Ureter (tissue), 1 donor: ENCODE results near the gene FAM193B. TPM values are rescaled to one million over a fixed set of nuclear protein-coding genes. Genes with fewer than 3 reads are reported as not detected.
"Not testable (repeated sequence)": the region's sequence is repeated elsewhere in the genome, so short reads cannot be mapped to it uniquely, and the experiment has no call there.

Experiments
- DNase-seq: peaks from one replicate; pipeline ENCODE4 v3.0.0-alpha.2; 2020; ENCODE audit warnings: low spot score
- total RNA-seq: library from RNA; stranded (reverse); gene quantifications from one replicate; pipeline ENCODE4 v1.2.4, GENCODE V29; 2023
- donor health status: DM: yes; HTN: yes; CAD: no.

FAM193B gene
- total RNA-seq, 1 donor from 2014 or later, result 76.0 TPM

- no peak for DNase-seq
These were observed 21.8 kb upstream of the FAM193B start for GRCh38 chr5:177576169-177576568.

- no peak for DNase-seq
These were observed 21.1 kb upstream of the FAM193B start for GRCh38 chr5:177575488-177575887.

GRCh38 chr5:177569894-177570293 lies 15.5 kb upstream of the FAM193B start:
- DNase-seq, result no peak

GRCh38 chr5:177568326-177568725 lies 14.0 kb upstream of the FAM193B start:
- DNase-seq, result no peak

GRCh38 chr5:177565046-177565445 lies 10.7 kb upstream of the FAM193B start:
- no peak for DNase-seq

- not testable (repeated sequence) for DNase-seq
These were observed 5.1 kb upstream of the FAM193B start for GRCh38 chr5:177559446-177559941.

- no peak for DNase-seq
These were observed 3.4 kb upstream of the FAM193B start for GRCh38 chr5:177557796-177558195.

- no peak for DNase-seq
These were observed 2.8 kb upstream of the FAM193B start for GRCh38 chr5:177557041-177557647.

GRCh38 chr5:177555665-177556064 lies 1.3 kb upstream of the FAM193B start:
- no peak for DNase-seq

- no peak for DNase-seq
These were observed 865 bp upstream of the FAM193B start for GRCh38 chr5:177555228-177555627.

GRCh38 chr5:177553671-177554429 lies 513 bp downstream of the FAM193B start:
- peak; percentile 61 for DNase-seq

GRCh38 chr5:177552839-177553455 lies 1.4 kb downstream of the FAM193B start:
- no peak for DNase-seq

- DNase-seq, result no peak
These were observed 4.2 kb downstream of the FAM193B start for GRCh38 chr5:177550122-177550521.

GRCh38 chr5:177548495-177548894 lies 5.9 kb downstream of the FAM193B start:
- no peak for DNase-seq

GRCh38 chr5:177547736-177548135 lies 6.6 kb downstream of the FAM193B start:
- DNase-seq, result no peak

- DNase-seq, result peak; percentile 50
These were observed 8.1 kb downstream of the FAM193B start for GRCh38 chr5:177546258-177546741.

GRCh38 chr5:177545487-177546257 lies 8.7 kb downstream of the FAM193B start:
- peak; percentile 56 for DNase-seq

GRCh38 chr5:177542816-177543465 lies 11.4 kb downstream of the FAM193B start:
- DNase-seq, result no peak

- DNase-seq, result no peak
These were observed 13.9 kb downstream of the FAM193B start for GRCh38 chr5:177540438-177540837.

GRCh38 chr5:177539411-177539810 lies 15.0 kb downstream of the FAM193B start:
- no peak for DNase-seq

GRCh38 chr5:177538876-177539275 lies 15.5 kb downstream of the FAM193B start:
- no peak for DNase-seq
